GM12878 (cell line): Measurements from ENCODE around the gene CIROP. TPM values are rescaled to one million over a fixed set of nuclear protein-coding genes. Genes with fewer than 3 reads are reported as not detected.

Experiments
- ATAC-seq: fragments of 200-7000 bp; cut with Tn5 transposase; 3 replicates; pipeline ENCODE4 v1.9.1; 2020; ENCODE audit warnings: mild to moderate bottlenecking, moderate library complexity
- BruUV-seq: library from RNA; stranded (reverse); fragments of 400-500 nt; replicated peaks from 2 replicates; lab custom pipeline; 2021; lab: Mats Ljungman, UMichigan
- CTCF ChIA-PET: fragments of 300-600 bp; sonication (Branson Sonifier 250); formaldehyde crosslinking; extraction: SDS; loops from one replicate; lab custom pipeline; 2021; ENCODE audit warnings: inconsistent platforms; lab: Yijun Ruan, JAX
- POLR2A ChIA-PET: fragments of 350-600 bp; formaldehyde crosslinking; extraction: SDS; loops from one replicate; lab custom pipeline; 2021; ENCODE audit warnings: inconsistent platforms; lab: Charles Lee
- RAD21 ChIA-PET: fragments of 300-600 bp; sonication (Branson Sonifier 250); formaldehyde crosslinking; loops from one replicate; lab custom pipeline; 2023; ENCODE audit warnings: antibody characterized with exemption; ENCODE audit not compliant: unreplicated experiment; lab: Charles Lee
- SMC1A ChIA-PET: fragments of 300-600 bp; sonication (Branson Sonifier 250); formaldehyde crosslinking; loops from one replicate; lab custom pipeline; 2023; ENCODE audit not compliant: unreplicated experiment, uncharacterized antibody; lab: Charles Lee
- DNase-seq: peaks from one replicate; pipeline ENCODE4 v3.0.0-alpha.2; 2011; ENCODE audit warnings: low read depth, low spot score
- FAIRE-seq: peaks from 3 replicates; lab custom pipeline; 2011; peaks lifted over from hg19 to GRCh38; lab: Jason Lieb, UNC
- H2AFZ ChIP-seq: 2 replicates; pipeline ENCODE4 v1.6.0; 2011; ENCODE audit warnings: low read depth, low read length, control low read depth; ENCODE audit not compliant: control insufficient read depth
- H3K27ac ChIP-seq: 2 replicates; pipeline ENCODE4 v1.5.1; 2011; ENCODE audit warnings: control low read depth; ENCODE audit not compliant: control insufficient read depth, insufficient read depth
- H3K27me3 ChIP-seq, 2 experiments: replicated peaks in 1 of 2; 2 replicates each; pipeline versions ENCODE4 v1.6.0 to v1.6.1; 2011; ENCODE audit warnings: low read length in 1 of 2; ENCODE audit not compliant: control insufficient read depth in 2 of 2, insufficient read depth in 2 of 2
- H3K36me3 ChIP-seq, 2 experiments: 2 replicates each; pipeline ENCODE4 v1.5.1; 2011; ENCODE audit warnings: low read length in 1 of 2; ENCODE audit not compliant: control insufficient read depth in 2 of 2, insufficient read depth in 2 of 2
- H3K4me1 ChIP-seq: 2 replicates; pipeline ENCODE4 v1.6.1; 2011; ENCODE audit warnings: mild to moderate bottlenecking, low read length, moderate library complexity, mixed read lengths; ENCODE audit not compliant: control insufficient read depth, insufficient read depth
- H3K4me2 ChIP-seq: 2 replicates; pipeline ENCODE4 v1.6.0; 2011; ENCODE audit warnings: control low read depth; ENCODE audit not compliant: control insufficient read depth, insufficient read depth
- H3K4me3 ChIP-seq: fragments of 200-600 bp; sonication (generic); 2 replicates; pipeline ENCODE4 v1.5.1; 2016
- H3K79me2 ChIP-seq: 2 replicates; pipeline ENCODE4 v1.6.0; 2011; ENCODE audit warnings: low read length; ENCODE audit not compliant: control insufficient read depth, insufficient read depth
- H3K9ac ChIP-seq: 2 replicates; pipeline ENCODE4 v1.8.0; 2011; ENCODE audit warnings: low read length, control low read depth, mixed read lengths; ENCODE audit not compliant: control insufficient read depth, insufficient read depth
- H3K9me3 ChIP-seq: replicated peaks from 3 replicates; pipeline ENCODE4 v1.5.1; 2011; ENCODE audit warnings: mild to moderate bottlenecking, low read length; ENCODE audit not compliant: control insufficient read depth, insufficient read depth
- H4K20me1 ChIP-seq: 2 replicates; pipeline ENCODE4 v1.6.0; 2011; ENCODE audit not compliant: control insufficient read depth, insufficient read depth
- CREM ChIP-seq: IDR thresholded peaks from 2 replicates; pipeline ENCODE4 v1.6.1; 2014; ENCODE audit warnings: antibody characterized with exemption, low read depth
- MTA3 ChIP-seq: IDR thresholded peaks from 2 replicates; pipeline ENCODE4 v1.6.1; 2012; ENCODE audit warnings: low read length, inconsistent platforms, borderline replicate concordance
- MYB ChIP-seq: fragments of 150-350 bp; IDR thresholded peaks from 2 replicates; pipeline ENCODE4 v1.6.1; 2014; ENCODE audit warnings: mild to moderate bottlenecking, low read depth, low read length, borderline replicate concordance
- NKRF ChIP-seq: fragments of 450-650 bp; conservative IDR thresholded peaks from 2 replicates; pipeline ENCODE4 v1.6.1; 2017; ENCODE audit warnings: mild to moderate bottlenecking, moderate library complexity
- NR2C2 ChIP-seq: IDR thresholded peaks from 2 replicates; pipeline ENCODE4 v1.6.1; 2011; ENCODE audit warnings: borderline replicate concordance, low read depth; ENCODE audit not compliant: control insufficient read depth, insufficient read length
- NRF1 ChIP-seq: conservative IDR thresholded peaks from 2 replicates; pipeline ENCODE4 v1.6.1; 2011; ENCODE audit warnings: mild to moderate bottlenecking, low read depth, low read length, improper control_type of control experiment
- PKNOX1 ChIP-seq: fragments of 450-650 bp; IDR thresholded peaks from 2 replicates; pipeline ENCODE4 v1.6.1; 2016; ENCODE audit warnings: mild to moderate bottlenecking
- POU2F2 ChIP-seq: IDR thresholded peaks from 3 replicates; pipeline ENCODE4 v1.6.1; 2011; ENCODE audit warnings: low read depth, mild to moderate bottlenecking, low read length, borderline replicate concordance
- SKIL ChIP-seq: fragments of 450-650 bp; IDR thresholded peaks from 2 replicates; pipeline ENCODE4 v1.6.1; 2017; ENCODE audit warnings: mild to moderate bottlenecking, low read depth, inconsistent platforms; ENCODE audit not compliant: poor library complexity, severe bottlenecking
- SP1 ChIP-seq: IDR thresholded peaks from one replicate; pipeline ENCODE4 v1.6.1; 2011; ENCODE audit warnings: low read depth, low read length
- TCF3 ChIP-seq: IDR thresholded peaks from 2 replicates; pipeline ENCODE4 v1.6.1; 2012; ENCODE audit warnings: low read depth, mild to moderate bottlenecking, low read length, borderline replicate concordance; ENCODE audit not compliant: insufficient read depth
- TCF7 ChIP-seq: IDR thresholded peaks from 2 replicates; pipeline ENCODE4 v1.6.1; 2014; ENCODE audit warnings: antibody characterized with exemption, borderline replicate concordance
- ZNF622 ChIP-seq: fragments of 450-650 bp; IDR thresholded peaks from 2 replicates; pipeline ENCODE4 v1.6.1; 2017; ENCODE audit warnings: mild to moderate bottlenecking, inconsistent platforms
- WGBS: methylation state at CpG from one replicate; pipeline ENCODE4 v1.1.6; 2016; ENCODE audit warnings: low lambda C conversion rate; ENCODE audit not compliant: insufficient replicate concordance, insufficient coverage; ENCODE audit errors: missing lambda C conversion rate; 5-methylcytosine and 5-hydroxymethylcytosine counted together
- in situ Hi-C: fragments of 300-500 bp; cut with MboI; formaldehyde crosslinking; loops from 9 replicates; pipeline ENCODE4 v1.14.3; 2018; ENCODE audit warnings: mixed read lengths
- intact Hi-C: fragments of 100-400 bp; cut with micrococcal nuclease; formaldehyde crosslinking; loops from one replicate; pipeline ENCODE4 v1.14.2; 2022; ENCODE audit not compliant: unreplicated experiment
- polyA plus RNA-seq, 11 experiments: library from polyadenylated mRNA; depleted of rRNA in 4 of 11; unstranded in 6 of 11; stranded (reverse) in 5 of 11; fragments of >200 nt; fragmentation: Nextera tagmentation in 4 of 11; fragmentation: Illumina TruSeq in 1 of 11; extraction: Ambion mirVana in 4 of 11; extraction: Trizol in 1 of 11; gene quantifications; 1 replicate in 1 of 11; 2 replicates in 10 of 11; pipeline versions ENCODE4 v1.2.1 to v1.2.3, GENCODE V29; 2011 to 2016; ENCODE audit warnings: inconsistent platforms in 2 of 11, missing spikeins in 2 of 11, low read depth in 1 of 11
- total RNA-seq, 4 experiments: library from RNA; depleted of rRNA in 3 of 4; stranded (reverse); fragments of >200 nt in 3 of 4; fragmentation: Illumina TruSeq in 1 of 4; extraction: Trizol in 1 of 4; gene quantifications; 2 replicates each; pipeline versions ENCODE4 v1.2.1 to v1.2.3, GENCODE V29; 2013 to 2021

Gene CIROP
- total and polyA plus RNA-seq, 10 of the 15 experiments (the other 5 are each of a cell fraction or from before 2014, with no cell fraction given), result not detected

GRCh38 chr14:23131482-23131881, 26.7 kb upstream of the CIROP start:
- DNase-seq (no peak), ATAC-seq (no peak), FAIRE-seq (no peak)
- H3K9me3 ChIP-seq, result no peaks in the 10 kb centered on the region
- no TSS peak for BruUV-seq
- H2AFZ ChIP-seq, result no peak overlapping the region
- no peaks in the 10 kb centered on the region for H4K20me1 ChIP-seq
- H3K27me3 ChIP-seq, result no peaks in the 10 kb centered on the region; a peak in 1 of 4 replicates
- POLR2A ChIA-PET, result no interaction called here
- no peak overlapping the region for H3K4me2 ChIP-seq
- SMC1A ChIA-PET, result no interaction called here
- H3K4me1 ChIP-seq, result no peaks in the 10 kb centered on the region
- CTCF ChIA-PET, result interaction anchor here (2.8 kb wide), 1 partner anchor 11 kb away, joined by 24 read pairs; no protein-coding TSS in a partner anchor
- no peaks in the 10 kb centered on the region for H3K36me3 ChIP-seq
- no peaks in the 10 kb centered on the region for H3K79me2 ChIP-seq
- WGBS, result 33% methylated on average over 5 of the region's 5 CpGs
- RAD21 ChIA-PET, result no interaction called here
- no peak overlapping the region for H3K27ac ChIP-seq
- no peak overlapping the region for H3K4me3 ChIP-seq
- no peak for TF ChIP-seq MTA3
- in situ Hi-C loops (no loop called here), intact Hi-C loops (no loop called here)
- no peak overlapping the region for H3K9ac ChIP-seq

- no peaks in the 10 kb centered on the region for H3K9me3 ChIP-seq
- no peaks in the 10 kb centered on the region for H4K20me1 ChIP-seq
- H3K4me3 ChIP-seq, result no peak overlapping the region
- H3K4me2 ChIP-seq, result no peak overlapping the region
- no peak overlapping the region for H3K9ac ChIP-seq
- H3K27ac ChIP-seq, result no peak overlapping the region
- no peaks in the 10 kb centered on the region for H3K4me1 ChIP-seq
- in situ Hi-C loops, result no loop called here
- no peak for ATAC-seq
- WGBS, result 0% methylated on average over 3 of the region's 3 CpGs
- H2AFZ ChIP-seq, result no peak overlapping the region
- ChIA-PET RAD21 (interaction anchor here (0.8 kb wide), 1 partner anchor 10 kb away, joined by 4 read pairs; no protein-coding TSS in a partner anchor), SMC1A (interaction anchor here (2.0 kb wide), 1 partner anchor 10 kb away, joined by 10 read pairs; no protein-coding TSS in a partner anchor), CTCF (interaction anchor here (1.5 to 2.8 kb wide), 2 partner anchors 10 to 54 kb away, joined by 3 to 24 read pairs; no protein-coding TSS in a partner anchor), POLR2A (no interaction called here)
- BruUV-seq, result no TSS peak
- intact Hi-C loops, result no loop called here
- DNase-seq, result no peak
- no peaks in the 10 kb centered on the region for H3K36me3 ChIP-seq
- no peaks in the 10 kb centered on the region for H3K79me2 ChIP-seq
- FAIRE-seq, result no peak
- no peaks in the 10 kb centered on the region; a peak in 1 of 4 replicates for H3K27me3 ChIP-seq
- no peak for TF ChIP-seq NKRF
- TF ChIP-seq MYB, result no peak
- no peak for TF ChIP-seq NRF1
- no peak for TF ChIP-seq NR2C2
- TF ChIP-seq TCF7, result no peak
- no peak for TF ChIP-seq SKIL
- no peak for TF ChIP-seq PKNOX1
- no peak for TF ChIP-seq SP1
- no peak for TF ChIP-seq ZNF622
- no peak for TF ChIP-seq TCF3
- no peak for TF ChIP-seq CREM
- no peak for TF ChIP-seq POU2F2
Measured at GRCh38 chr14:23130871-23131270, 26.1 kb upstream of the CIROP start.
